GM21786 (cell line): Measurements from ENCODE around the gene CYTH1.
A peak's percentile ranks its signal among the peaks of the same experiment; 100 is the strongest.
"Not testable (repeated sequence)": the region's sequence is repeated elsewhere in the genome, so short reads cannot be mapped to it uniquely, and the experiment has no call there.

Experiments used
- ATAC-seq: cut with Tn5 transposase; IDR thresholded peaks from one replicate; pipeline ENCODE4 v1.9.1; 2021; ENCODE audit not compliant: unreplicated experiment

CYTH1 gene

GRCh38 chr17:78765821-78766220 is 16.3 kb downstream of the CYTH1 start:
- no peak for ATAC-seq

GRCh38 chr17:78764871-78765270 is 17.2 kb downstream of the CYTH1 start:
- ATAC-seq = no peak

- no peak for ATAC-seq
Measured at GRCh38 chr17:78763561-78763960, 18.5 kb downstream of the CYTH1 start.

GRCh38 chr17:78761789-78762406 is 20.2 kb downstream of the CYTH1 start:
- no peak for ATAC-seq

- no peak for ATAC-seq
Measured at GRCh38 chr17:78759969-78760352, 22.1 kb downstream of the CYTH1 start.

- peak; percentile 75 for ATAC-seq
Measured at GRCh38 chr17:78759203-78759968, 22.7 kb downstream of the CYTH1 start.

- ATAC-seq = no peak
Measured at GRCh38 chr17:78753316-78754250, 28.5 kb downstream of the CYTH1 start.

GRCh38 chr17:78751447-78752161 is 30.5 kb downstream of the CYTH1 start:
- ATAC-seq = no peak

- not testable (repeated sequence) for ATAC-seq
Measured at GRCh38 chr17:78751000-78751399, 31.1 kb downstream of the CYTH1 start.

GRCh38 chr17:78748730-78749317 is 33.2 kb downstream of the CYTH1 start:
- ATAC-seq = peak; percentile 61

- ATAC-seq = peak; percentile 43
Measured at GRCh38 chr17:78748048-78748729, 33.9 kb downstream of the CYTH1 start.

GRCh38 chr17:78747488-78747887 is 34.6 kb downstream of the CYTH1 start:
- ATAC-seq = no peak

GRCh38 chr17:78746949-78747269 is 35.2 kb downstream of the CYTH1 start:
- no peak for ATAC-seq

GRCh38 chr17:78746263-78746948 is 35.7 kb downstream of the CYTH1 start:
- no peak for ATAC-seq

- no peak for ATAC-seq
Measured at GRCh38 chr17:78745407-78746088, 36.5 kb downstream of the CYTH1 start.

GRCh38 chr17:78742901-78743300 is 39.2 kb downstream of the CYTH1 start:
- no peak for ATAC-seq

GRCh38 chr17:78741644-78742284 is 40.3 kb downstream of the CYTH1 start:
- no peak for ATAC-seq

- no peak for ATAC-seq
Measured at GRCh38 chr17:78739331-78739931, 42.6 kb downstream of the CYTH1 start.
